Ovary (tissue), 3 donors: ENCODE measurements around the gene SFTA2.

ENCODE experiments used
- POLR2A ChIP-seq: fragments of 450-650 bp; IDR thresholded peaks from one replicate; pipeline ENCODE4 v1.6.1; 2017; ENCODE audit warnings: antibody characterized with exemption, mild to moderate bottlenecking, moderate library complexity
- TF ChIP-seq, protein P1 (sequence below), 3 donors: fragments of 450-650 bp in 2 of 3; fragments of 200-600 bp in 1 of 3; IDR thresholded peaks; one replicate each; pipeline versions ENCODE4 v1.5.1 to v1.8.0; 2016 to 2022; ENCODE audit warnings: antibody characterized with exemption in 3 of 3, mild to moderate bottlenecking in 1 of 3
- donor health status: DM: no; HTN: no; CAD: no.

DNA sequence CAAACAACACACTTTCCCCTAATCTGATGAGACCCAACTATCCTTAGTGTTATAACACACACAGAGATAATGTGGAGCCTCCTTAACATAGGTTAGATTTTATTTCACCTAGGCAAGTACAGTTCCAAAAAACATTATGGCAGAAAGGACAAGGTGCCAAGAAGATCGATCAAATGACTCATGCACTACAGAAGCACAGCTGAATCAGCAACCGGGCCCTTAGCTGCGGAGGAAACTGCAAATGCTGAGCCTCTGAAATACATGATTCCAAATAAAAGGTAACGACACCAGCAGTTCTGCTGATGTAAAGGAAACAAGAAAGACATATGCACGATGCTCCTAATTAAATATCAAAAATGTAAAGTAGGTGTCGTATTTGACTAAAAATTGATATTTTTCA, 31.7 kb upstream of the SFTA2 start:
- TF ChIP-seq, protein P1, sequence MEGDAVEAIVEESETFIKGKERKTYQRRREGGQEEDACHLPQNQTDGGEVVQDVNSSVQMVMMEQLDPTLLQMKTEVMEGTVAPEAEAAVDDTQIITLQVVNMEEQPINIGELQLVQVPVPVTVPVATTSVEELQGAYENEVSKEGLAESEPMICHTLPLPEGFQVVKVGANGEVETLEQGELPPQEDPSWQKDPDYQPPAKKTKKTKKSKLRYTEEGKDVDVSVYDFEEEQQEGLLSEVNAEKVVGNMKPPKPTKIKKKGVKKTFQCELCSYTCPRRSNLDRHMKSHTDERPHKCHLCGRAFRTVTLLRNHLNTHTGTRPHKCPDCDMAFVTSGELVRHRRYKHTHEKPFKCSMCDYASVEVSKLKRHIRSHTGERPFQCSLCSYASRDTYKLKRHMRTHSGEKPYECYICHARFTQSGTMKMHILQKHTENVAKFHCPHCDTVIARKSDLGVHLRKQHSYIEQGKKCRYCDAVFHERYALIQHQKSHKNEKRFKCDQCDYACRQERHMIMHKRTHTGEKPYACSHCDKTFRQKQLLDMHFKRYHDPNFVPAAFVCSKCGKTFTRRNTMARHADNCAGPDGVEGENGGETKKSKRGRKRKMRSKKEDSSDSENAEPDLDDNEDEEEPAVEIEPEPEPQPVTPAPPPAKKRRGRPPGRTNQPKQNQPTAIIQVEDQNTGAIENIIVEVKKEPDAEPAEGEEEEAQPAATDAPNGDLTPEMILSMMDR (IDR thresholded peaks at IDR 0.05) = no peak
- no peak for TF ChIP-seq POLR2A
